CD4-positive, alpha-beta T cell treated with Interleukin-21 for 1 hour (primary cell): ENCODE measurements around the gene SLCO1B3.
"Not testable (repeated sequence)": the region's sequence is repeated elsewhere in the genome, so short reads cannot be mapped to it uniquely, and the experiment has no call there.

Source experiments
- DNase-seq: peaks from one replicate; pipeline ENCODE4 v3.0.0-alpha.2; 2020

Gene SLCO1B3

GRCh38 chr12:20810487-20810886 lies at the start of gene SLCO1B3:
SLCO1B3 (plus strand) TSS chr12:20810705; CDS start chr12:20815739, 5,034 bp downstream.
- DNase-seq, result no peak

- DNase-seq, result no peak
Observed at GRCh38 chr12:20777420-20777819, 33.1 kb upstream of the SLCO1B3 start.

- DNase-seq, result no peak
Observed at GRCh38 chr12:20778969-20779368, 31.5 kb upstream of the SLCO1B3 start.

- not testable (repeated sequence) for DNase-seq
Observed at GRCh38 chr12:20779971-20780370, 30.5 kb upstream of the SLCO1B3 start.

- DNase-seq, result not testable (repeated sequence)
Observed at GRCh38 chr12:20783796-20784357, 26.6 kb upstream of the SLCO1B3 start.

- no peak for DNase-seq
Observed at GRCh38 chr12:20792971-20793370, 17.5 kb upstream of the SLCO1B3 start.

GRCh38 chr12:20798554-20798953 lies 12.0 kb upstream of the SLCO1B3 start:
- no peak for DNase-seq

- DNase-seq, result no peak
Observed at GRCh38 chr12:20800160-20800559, 10.3 kb upstream of the SLCO1B3 start.

- DNase-seq, result no peak
Observed at GRCh38 chr12:20801035-20801434, 9.5 kb upstream of the SLCO1B3 start.

- no peak for DNase-seq
Observed at GRCh38 chr12:20805921-20806320, 4.6 kb upstream of the SLCO1B3 start.

- no peak for DNase-seq
Observed at GRCh38 chr12:20807192-20808080, 3.1 kb upstream of the SLCO1B3 start.

- no peak for DNase-seq
Observed at GRCh38 chr12:20808521-20808920, 2.0 kb upstream of the SLCO1B3 start.

GRCh38 chr12:20815574-20815973 lies 5.1 kb downstream of the SLCO1B3 start:
- DNase-seq, result no peak

GRCh38 chr12:20822415-20822814 lies 11.9 kb downstream of the SLCO1B3 start:
- no peak for DNase-seq

- no peak for DNase-seq
Observed at GRCh38 chr12:20822925-20823324, 12.4 kb downstream of the SLCO1B3 start.

- no peak for DNase-seq
Observed at GRCh38 chr12:20829919-20830318, 19.4 kb downstream of the SLCO1B3 start.

GRCh38 chr12:20830456-20830855 lies 20.0 kb downstream of the SLCO1B3 start:
- no peak for DNase-seq

GRCh38 chr12:20832911-20833310 lies 22.4 kb downstream of the SLCO1B3 start:
- no peak for DNase-seq

- no peak for DNase-seq
Observed at GRCh38 chr12:20852649-20853048, 42.1 kb downstream of the SLCO1B3 start.

- DNase-seq, result no peak
Observed at GRCh38 chr12:20863056-20863455, 52.6 kb downstream of the SLCO1B3 start.

- DNase-seq, result no peak
Observed at GRCh38 chr12:20865873-20866272, 55.4 kb downstream of the SLCO1B3 start.

GRCh38 chr12:20868277-20868676 lies 57.8 kb downstream of the SLCO1B3 start:
- no peak for DNase-seq

GRCh38 chr12:20883288-20883687 lies 72.8 kb downstream of the SLCO1B3 start:
- no peak for DNase-seq

GRCh38 chr12:20885116-20885515 lies 74.6 kb downstream of the SLCO1B3 start:
- DNase-seq, result no peak
